Endothelial cell of umbilical vein (primary cell): ENCODE measurements around the gene LGALS4. TPM values are rescaled to one million over a fixed set of nuclear protein-coding genes. Genes with fewer than 3 reads are reported as not detected.
"Not testable (repeated sequence)": the region's sequence is repeated elsewhere in the genome, so short reads cannot be mapped to it uniquely, and the experiment has no call there.

Experiments
- BruUV-seq: library from RNA; stranded (reverse); fragments of 400-500 nt; replicated peaks from 2 replicates; lab custom pipeline; 2021; lab: Mats Ljungman, UMichigan
- CTCF ChIA-PET: fragments of 300-600, 350-600 bp; sonication (Branson Sonifier 250); formaldehyde crosslinking; loops from one replicate; lab custom pipeline; 2021; ENCODE audit warnings: antibody characterized with exemption, inconsistent platforms; lab: Charles Lee
- POLR2A ChIA-PET: fragments of 300-600, 350-600 bp; sonication (Branson Sonifier 250); formaldehyde crosslinking; loops from one replicate; lab custom pipeline; 2021; ENCODE audit warnings: antibody characterized with exemption, inconsistent platforms; lab: Charles Lee
- DNase-seq: peaks from one replicate; pipeline ENCODE4 v3.0.0-alpha.2; 2011; ENCODE audit warnings: low read depth, low spot score
- FAIRE-seq: peaks from 2 replicates; lab custom pipeline; 2011; peaks lifted over from hg19 to GRCh38; lab: Jason Lieb, UNC
- H2AFZ ChIP-seq: 2 replicates; pipeline ENCODE4 v1.6.0; 2012; ENCODE audit warnings: low read depth, low read length, control low read depth, inconsistent platforms
- H3K27ac ChIP-seq: 2 replicates; pipeline ENCODE4 v1.5.1; 2011; ENCODE audit warnings: low read depth, mild to moderate bottlenecking, control low read depth, low read length, moderate library complexity; ENCODE audit not compliant: insufficient read depth
- H3K27me3 ChIP-seq, 2 experiments: 2 replicates each; pipeline versions ENCODE4 v1.6.0 to v1.6.1; 2011; ENCODE audit warnings: low read length in 2 of 2, mixed read lengths in 1 of 2; ENCODE audit not compliant: control insufficient read depth in 2 of 2, insufficient read depth in 2 of 2
- H3K36me3 ChIP-seq, 2 experiments: 2 replicates in 1 of 2; 3 replicates in 1 of 2; pipeline ENCODE4 v1.5.1; 2011; ENCODE audit warnings: low read length in 2 of 2, mild to moderate bottlenecking in 1 of 2, moderate library complexity in 1 of 2; ENCODE audit not compliant: control insufficient read depth in 2 of 2, insufficient read depth in 2 of 2; ENCODE audit errors: extremely low read depth in 1 of 2
- H3K4me1 ChIP-seq: 3 replicates; pipeline ENCODE4 v1.5.1; 2011; ENCODE audit warnings: mild to moderate bottlenecking, low read length; ENCODE audit not compliant: control insufficient read depth, insufficient read depth; ENCODE audit errors: extremely low read depth
- H3K4me2 ChIP-seq: 2 replicates; pipeline ENCODE4 v1.6.1; 2011; ENCODE audit warnings: low read length, control low read depth, mixed read lengths; ENCODE audit not compliant: insufficient read depth
- H3K4me3 ChIP-seq, 3 experiments: fragments of 200-600 bp in 1 of 3; sonication (generic), shearing (Covaris generic) in 1 of 3; replicated peaks in 1 of 3; 2 replicates each; pipeline ENCODE4 v1.5.1; 2011 to 2016; ENCODE audit warnings: control low read depth in 3 of 3, low read length in 3 of 3, mild to moderate bottlenecking in 2 of 3, inconsistent platforms in 1 of 3, low read depth in 1 of 3, moderate library complexity in 1 of 3; ENCODE audit not compliant: insufficient read depth in 1 of 3
- H3K79me2 ChIP-seq: 2 replicates; pipeline ENCODE4 v1.6.0; 2012; ENCODE audit warnings: low read length, inconsistent platforms; ENCODE audit not compliant: control insufficient read depth, insufficient read depth
- H3K9ac ChIP-seq: replicated peaks from 2 replicates; pipeline ENCODE3; 2011; ENCODE audit warnings: low read length, control low read depth; ENCODE audit not compliant: insufficient read depth; ENCODE audit errors: extremely low read depth
- H3K9me1 ChIP-seq: replicated peaks from 3 replicates; pipeline ENCODE4 v1.6.0; 2011; ENCODE audit warnings: mild to moderate bottlenecking, low read length; ENCODE audit not compliant: control insufficient read depth, insufficient read depth; ENCODE audit errors: extremely low read depth
- H3K9me3 ChIP-seq: replicated peaks from 2 replicates; pipeline ENCODE4 v1.5.1; 2012; ENCODE audit warnings: low read length, inconsistent platforms; ENCODE audit not compliant: control insufficient read depth, insufficient read depth
- H4K20me1 ChIP-seq: replicated peaks from 2 replicates; pipeline ENCODE3; 2011; ENCODE audit warnings: mild to moderate bottlenecking, low read length; ENCODE audit not compliant: control insufficient read depth, insufficient read depth; ENCODE audit errors: extremely low read depth
- EZH2 ChIP-seq: IDR thresholded peaks from 2 replicates; pipeline ENCODE4 v1.6.1; 2012; ENCODE audit warnings: borderline replicate concordance, low read depth, mild to moderate bottlenecking, moderate library complexity, low read length, inconsistent platforms; ENCODE audit not compliant: severe bottlenecking
- FOS ChIP-seq: IDR thresholded peaks from 2 replicates; pipeline ENCODE4 v1.6.1; 2011; ENCODE audit warnings: mild to moderate bottlenecking, low read length, moderate library complexity, borderline replicate concordance; ENCODE audit not compliant: insufficient read depth
- GATA2 ChIP-seq: IDR thresholded peaks from 2 replicates; pipeline ENCODE4 v1.7.0; 2011; ENCODE audit warnings: low read depth, mild to moderate bottlenecking, moderate library complexity, mixed read lengths, low read length; ENCODE audit not compliant: insufficient read length, insufficient read depth
- JUN ChIP-seq: IDR thresholded peaks from 2 replicates; pipeline ENCODE4 v1.6.1; 2011; ENCODE audit warnings: borderline replicate concordance, low read depth; ENCODE audit not compliant: insufficient read length, insufficient read depth
- MYC ChIP-seq: IDR thresholded peaks from one replicate; pipeline ENCODE4 v1.6.1; 2011; ENCODE audit warnings: mild to moderate bottlenecking, low read depth, low read length
- POLR2A ChIP-seq: IDR thresholded peaks from 2 replicates; pipeline ENCODE4 v1.6.1; 2012; ENCODE audit warnings: low read depth, mild to moderate bottlenecking, control low read depth, low read length
- POLR2AphosphoS5 ChIP-seq: IDR thresholded peaks from 2 replicates; pipeline ENCODE4 v1.6.1; 2012; ENCODE audit warnings: low read depth, mild to moderate bottlenecking, control low read depth, low read length, moderate library complexity; ENCODE audit not compliant: insufficient read depth
- dilution Hi-C: fragments of 300-500 bp; cut with MboI; formaldehyde crosslinking; loops from one replicate; pipeline ENCODE4 v1.15.0; 2019; ENCODE audit warnings: low sequenced_read_pairs; ENCODE audit not compliant: extremely low pct_ligation_motif_present
- intact Hi-C: fragments of 100-400 bp; cut with micrococcal nuclease; formaldehyde crosslinking; loops from one replicate; pipeline ENCODE4 v1.10.0; 2022
- polyA plus RNA-seq, 4 experiments: library from polyadenylated mRNA; depleted of rRNA in 3 of 4; stranded (reverse) in 3 of 4; unstranded in 1 of 4; fragments of >200 nt; gene quantifications; 2 replicates each; pipeline versions ENCODE4 v1.2.1 to v1.2.3, GENCODE V29; 2011 to 2012; ENCODE audit warnings: missing spikeins in 1 of 4
- total RNA-seq: library from RNA; stranded (reverse); gene quantifications from 2 replicates; pipeline ENCODE4 v1.2.3, GENCODE V29; 2021
- TF ChIP-seq, protein P1 (sequence below), 2 donors: IDR thresholded peaks; 1 replicate in 1 of 2; 2 replicates in 1 of 2; pipeline ENCODE4 v1.5.1; 2011; ENCODE audit warnings: low read length in 2 of 2, mild to moderate bottlenecking in 2 of 2, moderate library complexity in 2 of 2, control low read depth in 1 of 2, inconsistent platforms in 1 of 2, low read depth in 1 of 2; ENCODE audit not compliant: insufficient read depth in 1 of 2; ENCODE audit errors: extremely low read depth in 1 of 2
- TF ChIP-seq, protein P2 (sequence below): IDR thresholded peaks from 2 replicates; pipeline ENCODE4 v1.6.1; 2011; ENCODE audit not compliant: insufficient read depth, insufficient read length

The LGALS4 gene
- total and polyA plus RNA-seq, 2 donors (not counting 3 experiments of a cell fraction or from before 2014, with no cell fraction given) = 0.19 TPM; not detected in 1

DNA sequence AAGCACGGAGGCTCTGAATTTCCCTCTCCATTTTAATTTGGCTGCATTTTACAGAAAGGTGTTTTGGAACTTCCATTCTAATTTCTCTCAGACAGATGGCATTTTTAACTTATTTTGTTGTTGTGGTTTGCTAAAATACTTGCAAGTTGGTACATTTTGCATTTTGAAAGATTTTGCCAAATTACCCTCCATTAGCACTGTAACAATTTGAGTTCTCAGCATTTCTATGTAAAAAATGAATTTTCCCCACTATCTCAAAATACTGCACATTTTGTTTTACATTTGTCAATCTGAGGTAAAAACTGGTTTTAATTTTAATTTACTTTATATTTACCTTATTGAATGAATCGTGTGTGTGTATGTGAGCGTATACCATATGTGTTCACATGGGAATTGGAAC, 44.1 kb upstream of the LGALS4 start:
- intact Hi-C loops = loop anchor here (10.0 kb wide), 1 partner anchor 212 kb away; the partner anchor contains the start of gene ACTN4
- Histone ChIP-seq H3K4me3 (no peak overlapping the region), H3K9me3 (no peaks in the 10 kb centered on the region), H3K4me1 (peaks cover 6% of the 10 kb centered on the region), H3K79me2 (no peaks in the 10 kb centered on the region), H2AFZ (no peak overlapping the region), H3K9me1 (no peaks in the 10 kb centered on the region), H3K36me3 (no peaks in the 10 kb centered on the region), H3K9ac (no peak overlapping the region), H4K20me1 (no peaks in the 10 kb centered on the region), H3K27ac (no peak overlapping the region), H3K4me2 (no peak overlapping the region), H3K27me3 (no peaks in the 10 kb centered on the region)
- dilution Hi-C loops = no loop called here
- BruUV-seq = no TSS peak
- no peak for FAIRE-seq
- no peak for DNase-seq
- ChIA-PET CTCF (no interaction called here), POLR2A (interaction anchor here (0.7 kb wide), 1 partner anchor 8 kb away, joined by 3 read pairs; no protein-coding TSS in a partner anchor)
- TF ChIP-seq, protein P1, sequence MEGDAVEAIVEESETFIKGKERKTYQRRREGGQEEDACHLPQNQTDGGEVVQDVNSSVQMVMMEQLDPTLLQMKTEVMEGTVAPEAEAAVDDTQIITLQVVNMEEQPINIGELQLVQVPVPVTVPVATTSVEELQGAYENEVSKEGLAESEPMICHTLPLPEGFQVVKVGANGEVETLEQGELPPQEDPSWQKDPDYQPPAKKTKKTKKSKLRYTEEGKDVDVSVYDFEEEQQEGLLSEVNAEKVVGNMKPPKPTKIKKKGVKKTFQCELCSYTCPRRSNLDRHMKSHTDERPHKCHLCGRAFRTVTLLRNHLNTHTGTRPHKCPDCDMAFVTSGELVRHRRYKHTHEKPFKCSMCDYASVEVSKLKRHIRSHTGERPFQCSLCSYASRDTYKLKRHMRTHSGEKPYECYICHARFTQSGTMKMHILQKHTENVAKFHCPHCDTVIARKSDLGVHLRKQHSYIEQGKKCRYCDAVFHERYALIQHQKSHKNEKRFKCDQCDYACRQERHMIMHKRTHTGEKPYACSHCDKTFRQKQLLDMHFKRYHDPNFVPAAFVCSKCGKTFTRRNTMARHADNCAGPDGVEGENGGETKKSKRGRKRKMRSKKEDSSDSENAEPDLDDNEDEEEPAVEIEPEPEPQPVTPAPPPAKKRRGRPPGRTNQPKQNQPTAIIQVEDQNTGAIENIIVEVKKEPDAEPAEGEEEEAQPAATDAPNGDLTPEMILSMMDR (IDR thresholded peaks at IDR 0.05; ENCODE audit: extremely low read depth in 1 of 2, insufficient read depth in 1 of 2, low read depth in 1 of 2, low read length in 2 of 2) = no peak
- TF ChIP-seq, protein P2, sequence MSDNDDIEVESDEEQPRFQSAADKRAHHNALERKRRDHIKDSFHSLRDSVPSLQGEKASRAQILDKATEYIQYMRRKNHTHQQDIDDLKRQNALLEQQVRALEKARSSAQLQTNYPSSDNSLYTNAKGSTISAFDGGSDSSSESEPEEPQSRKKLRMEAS = no peak
- no peak for TF ChIP-seq POLR2A
- TF ChIP-seq EZH2 = no peak
- no peak for TF ChIP-seq POLR2AphosphoS5
- no peak for TF ChIP-seq MYC
- TF ChIP-seq GATA2 = no peak
- TF ChIP-seq JUN = no peak
- TF ChIP-seq FOS = no peak

DNA sequence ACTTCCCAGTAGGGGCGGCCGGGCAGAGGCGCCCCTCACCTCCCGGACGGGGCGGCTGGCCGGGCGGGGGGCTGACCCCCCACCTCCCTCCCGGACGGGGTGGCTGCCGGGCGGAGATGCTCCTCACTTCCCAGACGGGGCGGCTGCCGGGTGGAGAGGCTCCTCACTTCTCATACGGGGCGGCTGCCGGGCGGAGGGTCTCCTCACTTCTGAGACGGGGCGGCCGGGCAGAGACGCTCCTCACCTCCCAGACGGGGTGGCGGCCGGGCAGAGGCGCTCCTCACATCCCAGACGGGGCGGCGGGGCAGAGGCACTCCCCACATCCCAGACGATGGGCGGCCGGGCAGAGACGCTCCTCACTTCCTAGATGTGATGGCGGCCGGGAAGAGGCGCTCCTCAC, 43.0 kb upstream of the LGALS4 start:
- peaks cover 14% of the 10 kb centered on the region for H3K4me1 ChIP-seq
- H3K9me3 ChIP-seq, H3K27ac ChIP-seq, POLR2A ChIA-PET, CTCF ChIA-PET, DNase-seq, H3K9ac ChIP-seq, BruUV-seq, H3K4me3 ChIP-seq, H4K20me1 ChIP-seq, H3K27me3 ChIP-seq, H2AFZ ChIP-seq, dilution Hi-C loops, H3K36me3 ChIP-seq, H3K9me1 ChIP-seq, H3K79me2 ChIP-seq, FAIRE-seq, H3K4me2 ChIP-seq: not testable (repeated sequence)
- intact Hi-C loops = loop anchor here (10.0 kb wide), 1 partner anchor 211 kb away; the partner anchor contains the start of gene ACTN4

- H3K79me2 ChIP-seq, H3K36me3 ChIP-seq, H3K27ac ChIP-seq, H3K9me3 ChIP-seq, H3K4me2 ChIP-seq, BruUV-seq, POLR2A ChIA-PET, dilution Hi-C loops, H2AFZ ChIP-seq, H3K4me3 ChIP-seq, CTCF ChIA-PET, DNase-seq, H3K27me3 ChIP-seq, H3K9me1 ChIP-seq, H4K20me1 ChIP-seq, FAIRE-seq, H3K9ac ChIP-seq: not testable (repeated sequence)
- H3K4me1 ChIP-seq = peaks cover 16% of the 10 kb centered on the region
- intact Hi-C loops = loop anchor here (10.0 kb wide), 1 partner anchor 210 kb away; the partner anchor contains the start of gene ACTN4
Observed at GRCh38 chr19:38854961-38855360, 42.2 kb upstream of the LGALS4 start.
